ENCODE measurements around the gene ADK. TPM values are rescaled to one million over a fixed set of nuclear protein-coding genes. Genes with fewer than 3 reads are reported as not detected.
A peak's percentile ranks its signal among the peaks of the same experiment; 100 is the strongest.

Gene ADK
- total RNA-seq, 3 donors from 2014 or later (not counting 1 experiment from before 2014, with no cell fraction given) = 13.4 to 16.1 (median 14.1) TPM

DNA sequence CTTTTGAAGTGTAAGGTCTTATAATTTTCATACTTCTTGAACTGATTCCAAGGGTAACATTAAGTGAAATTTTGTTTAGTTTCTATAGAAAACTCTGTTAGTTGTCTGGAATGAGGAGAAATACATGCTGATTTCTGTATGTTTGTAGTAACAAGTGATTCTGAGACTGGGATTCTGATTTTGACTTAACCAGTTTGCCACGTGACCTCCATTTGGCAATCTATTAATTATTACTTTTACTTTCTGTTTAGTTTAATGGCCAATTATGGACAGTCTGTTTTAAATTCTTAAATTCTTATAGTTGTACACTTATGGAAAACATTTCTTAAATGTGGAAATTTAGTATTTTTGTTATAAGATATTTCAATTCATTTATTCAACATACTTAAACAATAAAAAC lies 163.1 kb downstream of the ADK start:
- H3K4me1 Mint-ChIP-seq = no peaks in the 10 kb centered on the region
- Histone ChIP-seq H3K4me1 (ENCODE audit: control insufficient read depth, insufficient read depth, low read length) (no peaks in the 10 kb centered on the region), H3K27ac (ENCODE audit: low read length) (no peak overlapping the region), H3K4me3 (ENCODE audit: low read length) (no peak overlapping the region), H3K27me3 (ENCODE audit: control insufficient read depth, insufficient read depth, low read length) (no peaks in the 10 kb centered on the region), H3K36me3 (ENCODE audit: control insufficient read depth, insufficient read depth, low read length) (peaks cover under 1% of the 10 kb centered on the region), H3K9me3 (ENCODE audit: control insufficient read depth, insufficient read depth, low read length) (no peaks in the 10 kb centered on the region)
- no peak for ATAC-seq
- no peaks in the 10 kb centered on the region for H3K36me3 Mint-ChIP-seq
- WGBS (ENCODE audit: insufficient coverage) = no CpG with 5 or more reads among the region's 1 CpG
- TF ChIP-seq CTCF (IDR thresholded peaks at IDR 0.05) = no peak
- peak overlapping the region; percentile 31 for H3K4me3 Mint-ChIP-seq
- H3K9me3 Mint-ChIP-seq = no peaks in the 10 kb centered on the region
- H3K27ac Mint-ChIP-seq = no peak overlapping the region
- intact Hi-C loops (cut with micrococcal nuclease) = no loop called here
- peak in 1 of 2 donors; percentile 19 for DNase-seq
- H3K27me3 Mint-ChIP-seq (ENCODE audit: low read depth in 2 of 2) = no peaks in the 10 kb centered on the region

DNA sequence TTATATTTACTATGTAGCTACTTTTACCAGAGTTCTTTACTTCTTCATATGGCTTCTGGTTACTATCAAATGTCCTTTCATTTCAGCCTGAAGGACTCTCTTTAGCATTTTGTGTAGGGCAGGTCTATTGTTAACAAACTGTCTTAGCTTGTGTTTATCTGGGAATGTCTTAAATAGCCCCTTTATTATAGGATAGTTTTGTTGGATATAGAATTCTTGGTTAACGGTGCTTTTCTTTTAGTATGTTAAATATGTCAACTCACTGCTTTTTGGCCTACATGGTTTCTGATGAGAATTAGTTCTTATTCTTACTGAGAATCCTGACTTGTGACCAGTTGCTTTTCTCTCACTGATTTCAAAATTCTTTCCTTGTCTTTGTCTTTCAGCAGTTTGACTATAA lies 169.0 kb downstream of the ADK start:
- ATAC-seq (no peak), DNase-seq (no peak)
- H3K9me3 Mint-ChIP-seq = peaks cover 2 to 5% of the 10 kb centered on the region in 2 donors
- intact Hi-C loops (cut with micrococcal nuclease) = no loop called here
- H3K4me1 Mint-ChIP-seq = no peaks in the 10 kb centered on the region
- Histone ChIP-seq H3K27me3 (ENCODE audit: control insufficient read depth, insufficient read depth, low read length) (no peaks in the 10 kb centered on the region), H3K4me1 (ENCODE audit: control insufficient read depth, insufficient read depth, low read length) (no peaks in the 10 kb centered on the region), H3K9me3 (ENCODE audit: control insufficient read depth, insufficient read depth, low read length) (no peaks in the 10 kb centered on the region), H3K4me3 (ENCODE audit: low read length) (no peak overlapping the region), H3K36me3 (ENCODE audit: control insufficient read depth, insufficient read depth, low read length) (peaks cover 5% of the 10 kb centered on the region), H3K27ac (ENCODE audit: low read length) (no peak overlapping the region)
- 100% methylated on average over 1 of the region's 1 CpG for WGBS (ENCODE audit: insufficient coverage)
- no peak for TF ChIP-seq CTCF (IDR thresholded peaks at IDR 0.05)
- H3K27me3 Mint-ChIP-seq (ENCODE audit: low read depth in 2 of 2) = no peaks in the 10 kb centered on the region
- H3K27ac Mint-ChIP-seq = no peak overlapping the region
- peaks cover 15% of the 10 kb centered on the region for H3K36me3 Mint-ChIP-seq
- H3K4me3 Mint-ChIP-seq = no peak overlapping the region

- Histone ChIP-seq H3K27me3 (ENCODE audit: control insufficient read depth, insufficient read depth, low read length) (no peaks in the 10 kb centered on the region), H3K4me1 (ENCODE audit: control insufficient read depth, insufficient read depth, low read length) (no peaks in the 10 kb centered on the region), H3K36me3 (ENCODE audit: control insufficient read depth, insufficient read depth, low read length) (peaks cover 5% of the 10 kb centered on the region), H3K27ac (ENCODE audit: low read length) (no peak overlapping the region), H3K9me3 (ENCODE audit: control insufficient read depth, insufficient read depth, low read length) (no peaks in the 10 kb centered on the region), H3K4me3 (ENCODE audit: low read length) (no peak overlapping the region)
- WGBS (ENCODE audit: insufficient coverage) = no CpG with 5 or more reads among the region's 4 CpGs
- Mint-ChIP-seq H3K27ac (no peak overlapping the region), H3K4me1 (no peaks in the 10 kb centered on the region), H3K4me3 (no peak overlapping the region), H3K36me3 (peaks cover 15% of the 10 kb centered on the region), H3K9me3 (peaks cover 2 to 5% of the 10 kb centered on the region in 2 donors), H3K27me3 (ENCODE audit: low read depth in 2 of 2) (no peaks in the 10 kb centered on the region)
- no peak for ATAC-seq
- DNase-seq = no peak
- TF ChIP-seq CTCF (IDR thresholded peaks at IDR 0.05) = no peak
- intact Hi-C loops (cut with micrococcal nuclease) = no loop called here
Measured at GRCh38 chr10:74320717-74321116, 169.7 kb downstream of the ADK start.

GRCh38 chr10:74322141-74322540 lies 171.1 kb downstream of the ADK start:
- no peak for DNase-seq
- Histone ChIP-seq H3K27ac (ENCODE audit: low read length) (no peak overlapping the region), H3K4me3 (ENCODE audit: low read length) (no peak overlapping the region), H3K27me3 (ENCODE audit: control insufficient read depth, insufficient read depth, low read length) (no peaks in the 10 kb centered on the region), H3K4me1 (ENCODE audit: control insufficient read depth, insufficient read depth, low read length) (no peaks in the 10 kb centered on the region), H3K9me3 (ENCODE audit: control insufficient read depth, insufficient read depth, low read length) (no peaks in the 10 kb centered on the region), H3K36me3 (ENCODE audit: control insufficient read depth, insufficient read depth, low read length) (peaks cover 5% of the 10 kb centered on the region)
- Mint-ChIP-seq H3K27me3 (ENCODE audit: low read depth in 2 of 2) (no peaks in the 10 kb centered on the region), H3K4me3 (no peak overlapping the region), H3K9me3 (peaks cover 2 to 5% of the 10 kb centered on the region in 2 donors), H3K27ac (no peak overlapping the region), H3K4me1 (no peaks in the 10 kb centered on the region), H3K36me3 (peaks cover 15% of the 10 kb centered on the region)
- intact Hi-C loops (cut with micrococcal nuclease) = no loop called here
- TF ChIP-seq CTCF (IDR thresholded peaks at IDR 0.05) = no peak
- 76% methylated on average over 3 of the region's 4 CpGs for WGBS (ENCODE audit: insufficient coverage)
- no peak for ATAC-seq
